Measurements from ENCODE around the gene PRSS37.

DNA sequence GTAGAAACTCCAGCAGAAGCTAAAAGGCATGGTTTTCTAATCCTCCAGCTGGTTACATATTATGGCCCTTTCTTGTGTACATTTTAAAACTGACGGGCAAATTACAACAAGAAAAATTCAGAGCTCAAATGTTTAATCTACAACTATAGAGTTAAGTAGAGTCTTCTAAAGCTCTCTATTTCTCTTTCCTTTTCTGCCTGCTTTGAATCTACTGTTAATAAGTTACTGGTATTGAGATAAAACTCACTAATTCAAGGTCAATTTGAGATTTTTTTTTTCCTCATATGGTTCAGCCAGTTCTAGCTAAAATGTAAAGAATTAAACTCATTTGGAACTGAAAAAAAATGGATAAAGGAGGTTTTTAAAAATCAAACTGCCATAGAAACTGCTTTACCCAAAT, 1.6 kb upstream of the PRSS37 start:
- TF ChIP-seq, protein P1, sequence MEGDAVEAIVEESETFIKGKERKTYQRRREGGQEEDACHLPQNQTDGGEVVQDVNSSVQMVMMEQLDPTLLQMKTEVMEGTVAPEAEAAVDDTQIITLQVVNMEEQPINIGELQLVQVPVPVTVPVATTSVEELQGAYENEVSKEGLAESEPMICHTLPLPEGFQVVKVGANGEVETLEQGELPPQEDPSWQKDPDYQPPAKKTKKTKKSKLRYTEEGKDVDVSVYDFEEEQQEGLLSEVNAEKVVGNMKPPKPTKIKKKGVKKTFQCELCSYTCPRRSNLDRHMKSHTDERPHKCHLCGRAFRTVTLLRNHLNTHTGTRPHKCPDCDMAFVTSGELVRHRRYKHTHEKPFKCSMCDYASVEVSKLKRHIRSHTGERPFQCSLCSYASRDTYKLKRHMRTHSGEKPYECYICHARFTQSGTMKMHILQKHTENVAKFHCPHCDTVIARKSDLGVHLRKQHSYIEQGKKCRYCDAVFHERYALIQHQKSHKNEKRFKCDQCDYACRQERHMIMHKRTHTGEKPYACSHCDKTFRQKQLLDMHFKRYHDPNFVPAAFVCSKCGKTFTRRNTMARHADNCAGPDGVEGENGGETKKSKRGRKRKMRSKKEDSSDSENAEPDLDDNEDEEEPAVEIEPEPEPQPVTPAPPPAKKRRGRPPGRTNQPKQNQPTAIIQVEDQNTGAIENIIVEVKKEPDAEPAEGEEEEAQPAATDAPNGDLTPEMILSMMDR (IDR thresholded peaks at IDR 0.05 in 8 of 11, conservative IDR thresholded peaks at IDR 0.05 in 3 of 11), result no peak
- no peak for TF ChIP-seq POLR2A (IDR thresholded peaks at IDR 0.05)
- TF ChIP-seq POLR2AphosphoS5 (IDR thresholded peaks at IDR 0.05), result no peak
